C4-2B (cell line): ENCODE measurements around the gene CYP8B1.

Experiments
- ZFX ChIP-seq: fragments of 450-650 bp; IDR thresholded peaks from 2 replicates; pipeline ENCODE4 v1.6.1; 2017
- TF ChIP-seq, protein P1 (sequence below): fragments of 450-650 bp; conservative IDR thresholded peaks from 2 replicates; pipeline ENCODE4 v1.5.1; 2017; ENCODE audit warnings: mild to moderate bottlenecking

- TF ChIP-seq, protein P1, sequence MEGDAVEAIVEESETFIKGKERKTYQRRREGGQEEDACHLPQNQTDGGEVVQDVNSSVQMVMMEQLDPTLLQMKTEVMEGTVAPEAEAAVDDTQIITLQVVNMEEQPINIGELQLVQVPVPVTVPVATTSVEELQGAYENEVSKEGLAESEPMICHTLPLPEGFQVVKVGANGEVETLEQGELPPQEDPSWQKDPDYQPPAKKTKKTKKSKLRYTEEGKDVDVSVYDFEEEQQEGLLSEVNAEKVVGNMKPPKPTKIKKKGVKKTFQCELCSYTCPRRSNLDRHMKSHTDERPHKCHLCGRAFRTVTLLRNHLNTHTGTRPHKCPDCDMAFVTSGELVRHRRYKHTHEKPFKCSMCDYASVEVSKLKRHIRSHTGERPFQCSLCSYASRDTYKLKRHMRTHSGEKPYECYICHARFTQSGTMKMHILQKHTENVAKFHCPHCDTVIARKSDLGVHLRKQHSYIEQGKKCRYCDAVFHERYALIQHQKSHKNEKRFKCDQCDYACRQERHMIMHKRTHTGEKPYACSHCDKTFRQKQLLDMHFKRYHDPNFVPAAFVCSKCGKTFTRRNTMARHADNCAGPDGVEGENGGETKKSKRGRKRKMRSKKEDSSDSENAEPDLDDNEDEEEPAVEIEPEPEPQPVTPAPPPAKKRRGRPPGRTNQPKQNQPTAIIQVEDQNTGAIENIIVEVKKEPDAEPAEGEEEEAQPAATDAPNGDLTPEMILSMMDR: no peak
- no peak for TF ChIP-seq ZFX
Measured at GRCh38 chr3:42902257-42902656, 26.6 kb upstream of the CYP8B1 start.
